OCI-LY7 (cell line): ENCODE results near the gene POLR1H. TPM values are rescaled to one million over a fixed set of nuclear protein-coding genes. Genes with fewer than 3 reads are reported as not detected.
"Not testable (repeated sequence)": the region's sequence is repeated elsewhere in the genome, so short reads cannot be mapped to it uniquely, and the experiment has no call there.

Experiments used
- BruUV-seq: library from RNA; stranded (reverse); fragments of 400-500 nt; replicated peaks from 2 replicates; lab custom pipeline; 2021; lab: Mats Ljungman, UMichigan
- CTCF ChIA-PET: fragments of 300-600 bp; sonication (Branson Sonifier 250); formaldehyde crosslinking; loops from one replicate; lab custom pipeline; 2022; ENCODE audit warnings: antibody characterized with exemption; ENCODE audit not compliant: unreplicated experiment; lab: Charles Lee
- POLR2A ChIA-PET: fragments of 300-600 bp; sonication (Branson Sonifier 250); formaldehyde crosslinking; loops from one replicate; lab custom pipeline; 2022; ENCODE audit warnings: antibody characterized with exemption; lab: Charles Lee
- DNase-seq: peaks from one replicate; pipeline ENCODE4 v3.0.0-alpha.2; 2015; ENCODE audit warnings: low spot score
- H2AFZ ChIP-seq: fragments of 200-600 bp; sonication (generic), shearing (Covaris generic); 2 replicates; pipeline ENCODE4 v1.6.1; 2014; ENCODE audit warnings: mild to moderate bottlenecking, antibody characterized with exemption, low read length, moderate library complexity
- H3K27ac ChIP-seq: fragments of 200-600 bp; sonication (generic); 2 replicates; pipeline ENCODE4 v1.5.1; 2014; ENCODE audit warnings: mixed run types, low read depth, mild to moderate bottlenecking, moderate library complexity, low read length, inconsistent platforms; ENCODE audit not compliant: poor library complexity, severe bottlenecking
- H3K36me3 ChIP-seq: fragments of 200-600 bp; sonication (generic); 2 replicates; pipeline ENCODE4 v1.6.1; 2014; ENCODE audit warnings: mild to moderate bottlenecking, antibody characterized with exemption, low read length, moderate library complexity, mixed read lengths; ENCODE audit not compliant: insufficient read depth
- H3K4me1 ChIP-seq: fragments of 200-600 bp; sonication (generic); 2 replicates; pipeline ENCODE4 v1.5.1; 2014; ENCODE audit warnings: mild to moderate bottlenecking, low read length; ENCODE audit not compliant: insufficient read depth, poor library complexity, severe bottlenecking
- H3K4me2 ChIP-seq: fragments of 200-600 bp; sonication (generic); 2 replicates; pipeline ENCODE4 v1.6.1; 2014; ENCODE audit warnings: mild to moderate bottlenecking, low read length
- H3K4me3 ChIP-seq: fragments of 200-600 bp; sonication (generic); 2 replicates; pipeline ENCODE4 v1.5.1; 2014; ENCODE audit warnings: mild to moderate bottlenecking, low read depth, low read length; ENCODE audit not compliant: poor library complexity, severe bottlenecking
- H3K79me2 ChIP-seq: fragments of 200-600 bp; sonication (generic); 2 replicates; pipeline ENCODE4 v1.6.1; 2016; ENCODE audit warnings: low read depth, mild to moderate bottlenecking, low read length, moderate library complexity, mixed read lengths; ENCODE audit not compliant: insufficient read depth
- H3K9me2 ChIP-seq: fragments of 200-600 bp; sonication (generic); 2 replicates; pipeline ENCODE4 v1.6.1; 2016; ENCODE audit warnings: mild to moderate bottlenecking, low read length, mixed read lengths; ENCODE audit not compliant: insufficient read depth
- H3K9me3 ChIP-seq: fragments of 200-600 bp; sonication (generic); 2 replicates; pipeline ENCODE4 v1.6.1; 2014; ENCODE audit warnings: mild to moderate bottlenecking, mixed run types, low read length, mixed read lengths
- H4K20me1 ChIP-seq: fragments of 200-600 bp; sonication (generic); 2 replicates; pipeline ENCODE4 v1.6.1; 2014; ENCODE audit warnings: mild to moderate bottlenecking, antibody characterized with exemption, low read length, moderate library complexity, mixed read lengths; ENCODE audit not compliant: insufficient read depth
- CTCF ChIP-seq: fragments of 200-600 bp; sonication (generic); conservative IDR thresholded peaks from 2 replicates; pipeline ENCODE4 v1.5.1; 2014; ENCODE audit warnings: mild to moderate bottlenecking, antibody characterized with exemption, low read length, moderate library complexity, mixed read lengths
- EZH2phosphoT487 ChIP-seq: fragments of 200-600 bp; sonication (generic); IDR thresholded peaks from 2 replicates; pipeline ENCODE4 v1.6.1; 2018; ENCODE audit warnings: low read depth, borderline replicate concordance, mild to moderate bottlenecking, mixed run types, antibody characterized with exemption, low read length, moderate library complexity, mixed read lengths
- intact Hi-C: fragments of 100-400 bp; cut with micrococcal nuclease; formaldehyde crosslinking; loops from one replicate; pipeline ENCODE4 v1.10.0; 2022; ENCODE audit not compliant: unreplicated experiment
- total RNA-seq, 2 experiments: library from RNA; depleted of rRNA in 1 of 2; stranded (reverse); fragments of >200 nt in 1 of 2; shearing (Covaris generic) in 1 of 2; gene quantifications; 2 replicates each; pipeline ENCODE4 v1.2.3, GENCODE V29; 2014 to 2022

Gene POLR1H
- total RNA-seq, 2 experiments from 2014 or later: 39.3 to 67.5 TPM

GRCh38 chr6:30025186-30025585 lies 35.9 kb upstream of the POLR1H start:
- no TSS peak for BruUV-seq
- no peak for TF ChIP-seq CTCF
- intact Hi-C loops: no loop called here

GRCh38 chr6:30029588-30029987 lies 31.5 kb upstream of the POLR1H start:
- Histone ChIP-seq H3K4me3 (no peak overlapping the region), H3K9me3 (no peaks in the 10 kb centered on the region), H3K79me2 (no peaks in the 10 kb centered on the region), H3K4me1 (no peaks in the 10 kb centered on the region), H2AFZ (no peak overlapping the region), H4K20me1 (no peaks in the 10 kb centered on the region), H3K4me2 (no peak overlapping the region), H3K9me2 (no peaks in the 10 kb centered on the region), H3K27ac (no peak overlapping the region), H3K36me3 (no peaks in the 10 kb centered on the region)
- ChIA-PET CTCF (no interaction called here), POLR2A (no interaction called here)
- BruUV-seq: no TSS peak
- intact Hi-C loops: no loop called here
- no peak for DNase-seq
- TF ChIP-seq CTCF: no peak

More at GRCh38 chr6:30025186-30025585, 35.9 kb upstream of the POLR1H start:
- Histone ChIP-seq H4K20me1 (no peaks in the 10 kb centered on the region), H3K4me2 (no peak overlapping the region), H3K4me1 (peaks cover 5% of the 10 kb centered on the region), H3K9me3 (no peaks in the 10 kb centered on the region), H3K36me3 (no peaks in the 10 kb centered on the region), H3K27ac (no peak overlapping the region), H2AFZ (no peak overlapping the region), H3K79me2 (no peaks in the 10 kb centered on the region), H3K4me3 (no peak overlapping the region), H3K9me2 (no peaks in the 10 kb centered on the region)
- CTCF ChIA-PET: no interaction called here
- no peak for DNase-seq
- POLR2A ChIA-PET: no interaction called here

GRCh38 chr6:30031381-30031780 lies 29.7 kb upstream of the POLR1H start:
- H3K9me2 ChIP-seq: no peaks in the 10 kb centered on the region
- intact Hi-C loops: no loop called here
- POLR2A ChIA-PET: no interaction called here
- CTCF ChIA-PET: no interaction called here
- H2AFZ ChIP-seq: no peak overlapping the region
- no TSS peak for BruUV-seq
- H4K20me1 ChIP-seq: no peaks in the 10 kb centered on the region
- no peak overlapping the region for H3K4me2 ChIP-seq
- no peaks in the 10 kb centered on the region for H3K4me1 ChIP-seq
- no peaks in the 10 kb centered on the region for H3K9me3 ChIP-seq
- TF ChIP-seq CTCF (no peak), EZH2phosphoT487 (no peak)
- no peak for DNase-seq
- H3K36me3 ChIP-seq: no peaks in the 10 kb centered on the region
- no peak overlapping the region for H3K4me3 ChIP-seq
- no peak overlapping the region for H3K27ac ChIP-seq
- no peaks in the 10 kb centered on the region for H3K79me2 ChIP-seq

GRCh38 chr6:30033440-30033839 lies 27.6 kb upstream of the POLR1H start:
- H3K79me2 ChIP-seq, POLR2A ChIA-PET, H4K20me1 ChIP-seq, H3K4me2 ChIP-seq, DNase-seq, H3K9me3 ChIP-seq, H3K9me2 ChIP-seq, BruUV-seq, H3K27ac ChIP-seq, H2AFZ ChIP-seq, H3K36me3 ChIP-seq, intact Hi-C loops, CTCF ChIA-PET, H3K4me3 ChIP-seq, H3K4me1 ChIP-seq: not testable (repeated sequence)
